Epithelial cell of esophagus (primary cell): ENCODE results near the gene ARL16.

Experiments used
- DNase-seq: peaks from one replicate; pipeline ENCODE4 v3.0.0; 2010; ENCODE audit warnings: low read depth
- H3K4me3 ChIP-seq: 2 replicates; pipeline ENCODE4 v1.5.1; 2011; ENCODE audit warnings: mild to moderate bottlenecking, low read length, control low read depth
- CTCF ChIP-seq: IDR thresholded peaks from 2 replicates; pipeline ENCODE4 v1.5.1; 2011; ENCODE audit warnings: low read depth, mild to moderate bottlenecking, low read length, control low read depth, inconsistent platforms; ENCODE audit not compliant: insufficient read depth; ENCODE audit errors: missing control alignments

ARL16 gene

DNA sequence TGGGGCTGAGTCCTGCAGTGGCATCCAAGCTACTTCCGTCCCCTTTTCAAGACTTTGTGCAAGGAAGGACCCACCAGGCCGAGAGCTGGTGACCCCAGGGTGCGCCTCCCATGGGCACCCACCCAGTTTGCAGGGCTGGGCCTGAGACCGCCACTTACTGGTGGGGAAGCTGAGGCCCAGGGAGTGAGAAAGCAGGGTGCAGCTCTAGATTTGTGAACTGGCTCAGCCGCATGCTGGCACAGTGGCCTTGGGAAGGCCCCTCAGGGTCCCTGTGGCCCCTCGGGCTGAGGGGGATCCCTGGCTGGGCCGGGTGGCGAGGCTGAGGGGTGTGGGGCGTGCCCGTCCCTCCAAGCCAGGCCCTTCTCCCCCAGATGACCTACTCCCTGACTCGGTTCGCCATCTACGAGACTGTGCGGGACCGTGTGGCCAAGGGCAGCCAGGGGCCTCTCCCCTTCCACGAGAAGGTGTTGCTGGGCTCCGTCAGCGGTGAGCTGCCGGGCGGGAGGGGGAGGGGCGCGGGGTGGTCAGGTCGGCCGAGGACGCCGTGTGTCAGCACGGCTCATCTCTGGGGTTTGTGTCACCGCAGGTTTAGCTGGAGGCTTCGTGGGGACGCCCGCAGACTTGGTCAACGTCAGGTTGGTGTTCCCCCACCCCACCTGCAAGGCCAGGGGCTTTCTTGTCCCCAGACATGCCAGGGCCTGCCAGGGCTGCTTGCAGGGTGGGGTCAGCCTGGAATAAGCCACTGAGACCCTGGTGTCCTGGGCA, 31.7 kb upstream of the ARL16 start:
- TF ChIP-seq CTCF = no peak
- no peak for DNase-seq
- H3K4me3 ChIP-seq = no peak overlapping the region

DNA sequence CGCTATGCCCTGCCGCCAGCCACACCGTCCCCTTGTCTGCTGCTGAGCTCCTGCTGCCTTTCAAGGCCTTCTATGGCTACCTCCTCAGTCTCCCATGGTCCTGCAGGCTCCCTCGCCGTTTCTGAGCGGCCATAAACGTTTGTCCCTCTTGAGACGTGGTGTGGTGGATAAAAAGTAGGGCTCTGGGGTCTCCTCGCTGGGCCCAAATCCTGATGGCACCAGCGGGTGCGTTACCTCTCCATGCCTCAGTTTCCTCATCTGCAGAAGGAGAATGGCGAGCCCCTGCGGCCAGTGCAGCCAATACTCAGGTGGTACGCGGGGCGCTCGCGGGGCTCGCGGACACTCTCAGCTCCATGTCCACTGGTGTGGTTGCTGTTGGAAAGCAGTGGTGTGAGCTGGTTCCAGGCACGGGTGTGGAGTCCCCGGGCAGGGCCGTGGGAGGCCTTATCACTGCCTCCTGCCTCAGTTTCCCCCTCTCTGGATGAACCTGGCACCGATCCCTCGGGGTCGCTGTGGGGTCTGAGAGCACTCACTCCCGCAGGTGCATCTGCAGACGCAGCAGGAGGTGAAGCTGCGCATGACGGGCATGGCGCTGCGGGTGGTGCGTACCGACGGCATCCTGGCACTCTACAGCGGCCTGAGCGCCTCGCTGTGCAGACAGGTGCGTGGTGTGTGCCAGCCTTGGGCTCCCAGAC, 31.0 kb upstream of the ARL16 start:
- DNase-seq = no peak
- no peak overlapping the region for H3K4me3 ChIP-seq
- no peak for TF ChIP-seq CTCF

- peak overlapping the region; percentile 69 for H3K4me3 ChIP-seq
- TF ChIP-seq CTCF = no peak
- no peak for DNase-seq
These were observed 30.2 kb upstream of the ARL16 start for GRCh38 chr17:81713556-81714411.

- TF ChIP-seq CTCF = no peak
- DNase-seq = peak; percentile 12
- H3K4me3 ChIP-seq = peak overlapping the region; percentile 69
These were observed 29.5 kb upstream of the ARL16 start for GRCh38 chr17:81713004-81713555.

GRCh38 chr17:81712468-81713003, 28.9 kb upstream of the ARL16 start:
- peak; percentile 25 for TF ChIP-seq CTCF
- DNase-seq = peak; percentile 51
- peak overlapping the region; percentile 69 for H3K4me3 ChIP-seq

- DNase-seq = peak; percentile 88
- TF ChIP-seq CTCF = no peak
- peak within 1 kb of the TSS; percentile 69 for H3K4me3 ChIP-seq
These were observed 28.3 kb upstream of the ARL16 start, which contains the start of gene SLC25A10 for GRCh38 chr17:81711814-81712467. Gene SLC25A10, plus strand, starts transcription at chr17:81712284. Its CDS starts 143 bp downstream, at chr17:81712427.
